CD1c-positive myeloid dendritic cell (primary cell): ENCODE measurements around the gene STIMATE.

ENCODE experiments used
- DNase-seq: peaks from one replicate; pipeline ENCODE4 v3.0.0-alpha.2; 2016; ENCODE audit errors: extremely low spot score

Gene STIMATE

GRCh38 chr3:52866427-52866826 is 30.9 kb downstream of the STIMATE start:
- DNase-seq, result no peak

GRCh38 chr3:52865994-52866393 is 31.4 kb downstream of the STIMATE start:
- DNase-seq, result no peak

- DNase-seq, result no peak
Observed at GRCh38 chr3:52860424-52860768, 37.0 kb downstream of the STIMATE start.

GRCh38 chr3:52859686-52860423 is 37.5 kb downstream of the STIMATE start:
- no peak for DNase-seq

GRCh38 chr3:52857864-52858263 is 39.5 kb downstream of the STIMATE start:
- DNase-seq, result no peak

GRCh38 chr3:52857133-52857532 is 40.2 kb downstream of the STIMATE start:
- DNase-seq, result no peak

- no peak for DNase-seq
Observed at GRCh38 chr3:52856666-52857065, 40.7 kb downstream of the STIMATE start.

GRCh38 chr3:52854013-52854412 is 43.3 kb downstream of the STIMATE start:
- DNase-seq, result no peak

- DNase-seq, result no peak
Observed at GRCh38 chr3:52852419-52852818, 44.9 kb downstream of the STIMATE start.

- DNase-seq, result peak; percentile 25
Observed at GRCh38 chr3:52851348-52851747, 46.0 kb downstream of the STIMATE start.

- no peak for DNase-seq
Observed at GRCh38 chr3:52849656-52850055, 47.7 kb downstream of the STIMATE start.

GRCh38 chr3:52848617-52849016 is 48.7 kb downstream of the STIMATE start:
- DNase-seq, result no peak

GRCh38 chr3:52847726-52848125 is 49.6 kb downstream of the STIMATE start:
- DNase-seq, result no peak

GRCh38 chr3:52847241-52847640 is 50.1 kb downstream of the STIMATE start:
- no peak for DNase-seq

- DNase-seq, result peak; percentile 16
Observed at GRCh38 chr3:52846432-52846965, 50.8 kb downstream of the STIMATE start.

GRCh38 chr3:52845691-52846431 is 51.5 kb downstream of the STIMATE start:
- DNase-seq, result no peak

- DNase-seq, result peak; percentile 18
Observed at GRCh38 chr3:52845157-52845556, 52.2 kb downstream of the STIMATE start.

GRCh38 chr3:52844290-52844975 is 52.9 kb downstream of the STIMATE start:
- DNase-seq, result peak; percentile 65

- no peak for DNase-seq
Observed at GRCh38 chr3:52843881-52844280, 53.5 kb downstream of the STIMATE start.

- DNase-seq, result peak; percentile 70
Observed at GRCh38 chr3:52843108-52843865, 54.1 kb downstream of the STIMATE start.

GRCh38 chr3:52842424-52842823 is 54.9 kb downstream of the STIMATE start:
- DNase-seq, result peak; percentile 56

GRCh38 chr3:52841981-52842340 is 55.4 kb downstream of the STIMATE start:
- DNase-seq, result no peak
